Upper lobe of left lung (tissue), 6 donors: Measurements from ENCODE around the gene ATP13A2. TPM values are rescaled to one million over a fixed set of nuclear protein-coding genes. Genes with fewer than 3 reads are reported as not detected.
"Not testable (repeated sequence)": the region's sequence is repeated elsewhere in the genome, so short reads cannot be mapped to it uniquely, and the experiment has no call there.

Experiments
- ATAC-seq, 2 donors: fragments of 200-7000 bp; cut with Tn5 transposase; one replicate each; pipeline ENCODE4 v1.9.1; 2022; ENCODE audit warnings: mild to moderate bottlenecking in 2 of 2, moderate library complexity in 2 of 2; ENCODE audit not compliant: low FRiP score in 2 of 2
- DNase-seq, 2 donors: peaks; one replicate each; pipeline ENCODE4 v3.0.0-alpha.2; 2019 to 2020
- H3K27ac ChIP-seq, 4 donors: fragments of 200-600 bp; sonication (generic); one replicate each; pipeline ENCODE4 v1.5.1; 2016 to 2019
- H3K27me3 ChIP-seq, 4 donors: fragments of 200-600 bp; sonication (generic); one replicate each; pipeline ENCODE4 v1.5.1; 2017 to 2019
- H3K36me3 ChIP-seq, 4 donors: fragments of 200-600 bp; sonication (generic); one replicate each; pipeline ENCODE4 v1.5.1; 2016 to 2019
- H3K4me1 ChIP-seq, 4 donors: fragments of 200-600 bp; sonication (generic); one replicate each; pipeline ENCODE4 v1.5.1; 2018 to 2019
- H3K4me3 ChIP-seq, 4 donors: fragments of 200-600 bp; sonication (generic); one replicate each; pipeline ENCODE4 v1.5.1; 2017 to 2019; ENCODE audit warnings: mild to moderate bottlenecking in 2 of 4, moderate library complexity in 1 of 4
- H3K9me3 ChIP-seq, 4 donors: fragments of 200-600 bp; sonication (generic); one replicate each; pipeline ENCODE4 v1.5.1; 2018 to 2019
- CTCF ChIP-seq, 6 experiments: fragments of 450-650 bp in 4 of 6; fragments of 200-600 bp in 2 of 6; sonication (generic) in 2 of 6; IDR thresholded peaks; one replicate each; pipeline ENCODE4 v1.5.1; 2016 to 2019; ENCODE audit warnings: antibody characterized with exemption in 6 of 6
- EP300 ChIP-seq, 4 donors: sonication (generic); formaldehyde crosslinking; IDR thresholded peaks; one replicate each; pipeline ENCODE4 v1.5.1; 2017; ENCODE audit warnings: antibody characterized with exemption in 4 of 4, control low read depth in 2 of 4
- POLR2A ChIP-seq, 4 donors: fragments of 450-650 bp; IDR thresholded peaks; one replicate each; pipeline ENCODE4 v1.5.1; 2016 to 2017; ENCODE audit warnings: antibody characterized with exemption in 4 of 4, mild to moderate bottlenecking in 2 of 4
- POLR2AphosphoS5 ChIP-seq, 2 donors: sonication (generic); formaldehyde crosslinking; IDR thresholded peaks; one replicate each; pipeline ENCODE4 v1.5.1; 2017; ENCODE audit warnings: antibody characterized with exemption in 2 of 2
- WGBS, 2 donors: methylation state at CpG; one replicate each; pipeline ENCODE4 v1.1.5; 2017 to 2018; 5-methylcytosine and 5-hydroxymethylcytosine counted together
- total RNA-seq, 6 donors: library from RNA; depleted of rRNA in 4 of 6; stranded (reverse); fragments of >200 nt in 4 of 6; gene quantifications; one replicate each; pipeline versions ENCODE4 v1.1.0 to v1.2.1, GENCODE V29; 2016 to 2021
- donor health status: DM: no; HTN: no; CAD: no; lungs with moderate emphysema.
- donor health status: DM: no; HTN: yes; CAD: no; lungs with severe emphysema.

The ATP13A2 gene
- total RNA-seq, 6 donors from 2014 or later: 39.2 to 110 (median 66.5) TPM

GRCh38 chr1:16944038-16944437 is 67.7 kb downstream of the ATP13A2 start:
- ATAC-seq: no peak
- TF ChIP-seq EP300 (IDR thresholded peaks at IDR 0.05): no peak
- no peak for DNase-seq
- Histone ChIP-seq H3K36me3 (peaks cover 0 to 73% (median 32%) of the 10 kb centered on the region in 4 donors), H3K27ac (no peak overlapping the region), H3K9me3 (no peaks in the 10 kb centered on the region), H3K27me3 (no peaks in the 10 kb centered on the region), H3K4me1 (no peaks in the 10 kb centered on the region), H3K4me3 (no peak overlapping the region)
- WGBS, 2 donors: 89 to 92% methylated on average over 19 of the region's 19 CpGs

GRCh38 chr1:16939386-16940180 is 72.1 kb downstream of the ATP13A2 start:
- H3K9me3 ChIP-seq, H3K27me3 ChIP-seq, H3K27ac ChIP-seq, H3K4me3 ChIP-seq, H3K4me1 ChIP-seq: not testable (repeated sequence)
- ATAC-seq: peak in 1 of 2 donors; percentile 18
- peak in 1 of 2 donors; percentile 83 for DNase-seq
- WGBS, 2 donors: 96 to 97% methylated on average over 32 of the region's 32 CpGs
- H3K36me3 ChIP-seq: peaks cover 0 to 71% (median 30%) of the 10 kb centered on the region in 4 donors

- peaks cover 0 to 68% (median 27%) of the 10 kb centered on the region in 4 donors for H3K36me3 ChIP-seq
- TF ChIP-seq POLR2A (IDR thresholded peaks at IDR 0.05): no peak
- TF ChIP-seq EP300 (IDR thresholded peaks at IDR 0.05): no peak
- TF ChIP-seq CTCF (IDR thresholded peaks at IDR 0.05): no peak
- TF ChIP-seq POLR2AphosphoS5 (IDR thresholded peaks at IDR 0.05): no peak
- peak in 1 of 2 donors; percentile 3 for ATAC-seq
- H3K27me3 ChIP-seq: no peaks in the 10 kb centered on the region
- no peaks in the 10 kb centered on the region for H3K4me1 ChIP-seq
- 79 to 91% methylated on average over 40 to 51 of the region's 51 CpGs for WGBS, 2 donors
- H3K27ac ChIP-seq: no peak overlapping the region
- H3K9me3 ChIP-seq: no peaks in the 10 kb centered on the region
- no peak for DNase-seq
- H3K4me3 ChIP-seq: no peak overlapping the region
These were observed 73.1 kb downstream of the ATP13A2 start for GRCh38 chr1:16938351-16939321.

GRCh38 chr1:16936580-16936979 is 75.1 kb downstream of the ATP13A2 start:
- not testable (repeated sequence) for H3K4me3 ChIP-seq, DNase-seq, H3K27me3 ChIP-seq, H3K9me3 ChIP-seq, H3K27ac ChIP-seq, H3K4me1 ChIP-seq
- 88 to 98% methylated on average over 14 to 16 of the region's 16 CpGs for WGBS, 2 donors
- peaks cover 0 to 69% (median 28%) of the 10 kb centered on the region in 4 donors for H3K36me3 ChIP-seq
- peak in 1 of 2 donors; percentile 28 for ATAC-seq

Other genes starting within 250 kb of the ATP13A2 start
- gene RNU1-2, start 115.9 kb downstream of the ATP13A2 start, total RNA-seq: over 10,000 TPM in 1 of 6 donors, 1,000 to 10,000 TPM in 2, under 1 TPM in 3; under 0.01 to 14,413 (median 1,360) TPM
- gene CROCC, start 90.0 kb downstream of the ATP13A2 start, total RNA-seq: 100 to 1,000 TPM in 2 of 6 donors, 10 to 100 TPM in 4; 21.0 to 184 (median 48.9) TPM
- gene MFAP2, start 31.3 kb downstream of the ATP13A2 start, total RNA-seq: 10 to 100 TPM in 2 of 6 donors, 1 to 10 TPM in 4; 2.1 to 21.7 (median 7.2) TPM
- 10 to 100 TPM; 37.7 to 98.7 (median 74.8) TPM for gene SDHB, start 42.1 kb upstream of the ATP13A2 start, total RNA-seq
- 10 to 100 TPM in 2 of 6 donors, 1 to 10 TPM in 4; 1.9 to 25.2 (median 4.9) TPM for gene PADI2, start 107.5 kb upstream of the ATP13A2 start, total RNA-seq
- gene PADI1, start 193.2 kb upstream of the ATP13A2 start, total RNA-seq: not detected
- gene PADI3, start 237.2 kb upstream of the ATP13A2 start, total RNA-seq: not detected